Activated CD8-positive, alpha-beta memory T cell treated with anti-CD3 and anti-CD28 coated beads, Interleukin-2, amount 50 U/mL, for 4 hours (primary cell): ENCODE data around the gene AOPEP.
A peak's percentile ranks its signal among the peaks of the same experiment; 100 is the strongest.

Source experiments
- DNase-seq: peaks from one replicate; pipeline ENCODE4 v3.0.0-alpha.2; 2020

AOPEP gene

GRCh38 chr9:94726495-94727191, at the start of gene AOPEP:
Gene AOPEP, plus strand, starts transcription at chr9:94726699. Its CDS starts 33,085 bp downstream, at chr9:94759784.
- peak; percentile 100 for DNase-seq

DNA sequence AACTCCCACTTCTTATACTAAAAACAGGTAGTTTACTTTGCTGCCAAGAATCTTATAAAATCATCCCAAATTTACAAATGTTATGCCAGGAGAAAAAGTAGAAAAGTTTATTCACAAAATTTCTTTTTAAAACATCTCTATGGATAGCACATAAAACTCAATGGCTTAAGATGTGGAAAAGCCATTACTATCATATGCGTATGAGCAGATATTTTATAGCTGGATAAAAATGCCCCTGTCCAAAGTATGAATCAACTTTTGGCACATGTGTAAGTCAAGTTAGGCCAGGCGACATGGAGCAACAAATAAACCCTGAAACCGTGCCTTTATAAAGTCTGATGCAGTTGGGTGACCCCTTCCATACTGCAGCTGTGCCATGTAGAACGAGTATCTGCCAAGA, 48.6 kb upstream of the AOPEP start:
- DNase-seq: no peak

- DNase-seq: no peak
Measured at GRCh38 chr9:94679587-94679986, 46.9 kb upstream of the AOPEP start.

- no peak for DNase-seq
Measured at GRCh38 chr9:94680020-94680419, 46.5 kb upstream of the AOPEP start.

DNA sequence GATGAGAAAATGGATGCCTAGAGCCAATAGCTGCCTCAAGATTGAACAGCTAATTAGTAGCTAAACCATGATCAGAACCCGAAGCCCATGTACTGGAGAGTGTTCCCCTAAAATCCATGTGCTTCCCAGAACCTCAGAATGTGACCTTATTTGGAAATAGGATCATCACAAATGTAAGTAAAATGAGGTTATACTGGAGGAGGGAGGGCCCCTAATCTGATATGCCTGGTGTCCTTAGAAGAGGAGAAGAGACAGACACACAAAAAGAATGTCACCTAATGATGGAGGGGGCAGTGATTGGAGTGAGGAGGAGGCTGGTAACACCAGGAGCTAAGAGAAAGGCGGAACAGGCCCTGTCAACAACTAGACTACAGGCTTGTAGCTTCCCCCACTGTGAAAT, 45.9 kb upstream of the AOPEP start:
- DNase-seq: no peak

DNA sequence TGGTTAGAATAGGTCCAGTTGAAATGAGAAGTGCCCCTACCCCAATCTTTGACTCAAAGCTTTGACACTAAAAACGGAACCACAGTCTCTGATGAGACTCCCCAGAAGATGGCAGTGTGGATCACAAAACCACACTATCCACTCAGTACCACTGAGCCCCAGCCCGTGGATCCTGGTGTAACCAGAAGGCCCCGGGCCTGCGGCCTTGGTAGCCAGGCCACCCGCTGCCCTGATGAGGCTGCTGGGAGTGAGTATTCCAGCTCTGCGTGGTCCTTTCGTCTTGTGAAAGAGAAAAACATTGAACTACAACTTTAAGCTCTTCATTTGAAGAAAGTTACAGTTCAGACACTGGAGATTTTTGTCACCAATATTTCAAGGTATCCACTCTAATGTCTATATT, 45.0 kb upstream of the AOPEP start:
- DNase-seq: peak; percentile 51

DNA sequence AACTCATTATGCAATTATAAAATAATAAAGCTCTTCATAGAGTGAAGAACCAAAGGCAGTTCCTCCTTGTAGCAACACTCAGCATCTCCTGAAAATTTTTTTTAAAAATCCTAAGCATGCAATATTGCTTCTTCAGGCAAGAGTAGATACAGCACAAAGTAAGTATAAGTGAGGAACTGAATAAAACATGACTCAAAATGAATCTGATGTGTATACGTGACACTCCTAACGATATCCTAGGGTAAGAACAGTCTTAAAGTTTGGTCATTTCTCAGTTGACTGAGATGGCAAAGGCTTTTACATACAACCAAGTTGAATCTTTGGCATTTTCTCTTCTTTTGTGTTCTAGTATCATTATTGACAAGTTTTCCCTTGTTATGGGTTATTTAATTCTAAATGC, 41.1 kb upstream of the AOPEP start:
- no peak for DNase-seq

- no peak for DNase-seq
Measured at GRCh38 chr9:94687451-94687850, 39.0 kb upstream of the AOPEP start.

DNA sequence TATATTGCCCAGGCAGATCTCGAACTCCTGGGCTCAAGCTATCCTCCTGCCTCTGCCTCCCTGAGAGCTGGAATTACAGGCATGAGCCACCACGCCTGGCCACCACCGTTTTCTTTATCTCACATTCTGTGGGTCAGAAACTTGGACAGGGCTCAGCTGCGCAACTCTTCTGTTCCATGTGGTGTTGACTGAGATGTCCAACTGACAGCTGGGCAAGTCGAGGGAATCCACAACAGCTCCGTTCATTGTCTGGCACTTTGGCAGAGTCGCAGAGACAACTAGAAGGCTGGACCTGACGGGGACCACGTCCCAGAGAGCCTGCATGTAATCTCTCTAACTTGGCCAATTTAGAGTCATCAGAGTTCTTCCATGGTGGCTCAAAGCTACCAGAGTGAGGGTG, 36.2 kb upstream of the AOPEP start:
- no peak for DNase-seq

GRCh38 chr9:94692601-94693000, 33.9 kb upstream of the AOPEP start:
- DNase-seq: no peak

GRCh38 chr9:94693485-94694204, 32.9 kb upstream of the AOPEP start:
- DNase-seq: no peak

DNA sequence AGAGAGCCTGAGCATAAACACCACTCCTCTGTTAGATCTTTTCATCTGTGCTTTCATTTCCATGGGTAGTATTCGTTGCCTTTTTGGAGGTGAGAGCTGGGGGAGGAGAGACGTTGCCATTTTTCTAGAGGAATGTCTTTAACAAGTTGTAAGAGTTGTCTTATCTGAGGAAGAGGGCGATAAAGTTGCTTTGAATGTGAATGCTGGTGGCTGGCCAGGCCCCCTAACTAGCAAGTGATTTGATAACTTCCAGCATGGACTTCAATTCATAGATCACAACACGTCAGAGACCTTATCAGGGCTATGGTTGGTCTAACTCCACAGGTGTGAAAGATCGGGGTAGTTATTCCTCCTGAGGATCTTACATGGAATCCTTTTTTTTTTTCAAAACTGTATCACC, 30.0 kb upstream of the AOPEP start:
- no peak for DNase-seq

DNA sequence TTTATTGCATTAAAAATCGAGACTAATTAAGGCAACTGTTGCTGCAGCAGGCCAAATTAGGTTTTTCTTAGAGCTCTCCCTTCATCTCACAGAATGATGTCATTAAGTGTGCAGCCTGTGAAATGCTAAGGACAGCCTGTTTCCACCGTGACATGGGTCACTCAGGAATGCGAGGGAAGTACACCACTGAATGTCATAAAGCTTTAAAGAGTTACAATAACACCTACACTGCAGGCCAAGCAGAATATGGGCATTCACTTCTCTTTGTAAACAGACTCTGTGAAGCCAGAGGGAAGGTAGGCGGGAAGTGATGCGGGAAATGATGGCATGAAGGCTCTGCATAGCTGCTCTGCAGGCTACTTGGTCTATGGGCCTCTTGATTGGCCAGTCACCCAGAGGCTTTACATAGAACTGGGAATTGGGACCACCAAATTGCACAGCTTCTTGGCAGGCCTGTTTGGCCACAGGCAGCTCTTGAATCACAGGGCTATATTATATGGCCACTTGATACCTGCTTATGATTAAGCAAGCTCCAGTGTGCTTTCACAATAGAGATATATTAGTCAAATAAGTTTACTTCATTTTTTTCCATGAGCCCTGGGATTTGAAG, 28.4 kb upstream of the AOPEP start:
- DNase-seq: no peak

- no peak for DNase-seq
Measured at GRCh38 chr9:94699715-94700373, 26.7 kb upstream of the AOPEP start.

GRCh38 chr9:94700445-94700844, 26.1 kb upstream of the AOPEP start:
- DNase-seq: no peak

DNA sequence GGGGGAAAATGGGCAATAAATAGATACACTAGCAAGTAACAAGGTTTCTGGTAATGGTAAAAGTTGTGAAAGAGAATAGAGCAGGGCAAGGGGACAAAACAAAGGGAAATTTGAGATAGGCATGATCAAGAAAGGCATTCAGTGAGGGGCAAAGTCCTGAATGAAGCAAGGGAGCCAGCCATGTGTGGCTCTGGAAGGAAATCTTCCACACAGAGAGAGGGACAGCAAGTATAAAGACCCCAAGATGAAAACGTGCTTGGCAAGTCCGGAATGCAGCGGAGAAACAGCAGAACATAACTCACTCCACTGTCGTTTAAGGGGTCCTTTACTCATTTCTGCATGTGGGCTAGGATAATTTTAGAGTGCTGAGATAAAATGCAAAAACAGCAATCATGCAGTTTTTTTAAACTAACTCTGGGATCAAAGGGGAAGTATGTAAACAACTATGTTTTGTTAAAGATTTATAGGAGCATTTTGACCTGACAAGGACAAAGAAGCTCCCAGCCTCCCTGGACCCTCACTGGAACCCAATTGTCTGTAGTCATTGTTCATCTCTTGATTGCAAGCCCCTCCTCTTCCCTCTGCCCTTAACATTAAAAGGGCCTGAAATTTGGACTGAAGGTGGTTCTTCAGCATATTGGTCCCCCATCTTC, 22.9 kb upstream of the AOPEP start:
- no peak for DNase-seq

DNA sequence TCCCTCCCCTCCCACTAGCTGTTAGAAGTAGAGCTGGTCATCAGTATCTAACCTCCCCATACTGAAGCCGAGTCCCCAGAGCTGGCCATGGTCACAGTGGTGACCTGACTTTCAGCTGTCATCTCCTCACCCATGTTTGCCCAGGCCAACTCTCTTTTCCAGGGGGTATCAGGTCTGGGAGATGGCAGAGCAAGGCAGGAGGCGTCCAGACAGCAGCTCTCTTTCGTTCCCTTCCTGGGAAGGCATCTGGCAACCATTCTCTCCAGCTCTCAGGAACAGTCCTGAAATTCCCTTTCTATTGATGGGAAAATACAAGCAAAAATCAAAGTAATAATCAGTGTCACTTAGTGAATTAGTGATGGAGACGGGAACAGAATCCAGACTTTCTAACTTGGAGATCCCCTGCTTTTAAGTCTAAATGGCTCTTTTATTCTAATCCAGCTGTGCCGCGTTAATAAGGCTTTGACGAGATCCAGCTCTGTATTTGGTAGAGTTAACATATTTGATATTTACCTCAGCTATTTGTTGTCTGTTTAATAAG, 21.3 kb upstream of the AOPEP start:
- no peak for DNase-seq

- no peak for DNase-seq
Measured at GRCh38 chr9:94706922-94707321, 19.6 kb upstream of the AOPEP start.

DNA sequence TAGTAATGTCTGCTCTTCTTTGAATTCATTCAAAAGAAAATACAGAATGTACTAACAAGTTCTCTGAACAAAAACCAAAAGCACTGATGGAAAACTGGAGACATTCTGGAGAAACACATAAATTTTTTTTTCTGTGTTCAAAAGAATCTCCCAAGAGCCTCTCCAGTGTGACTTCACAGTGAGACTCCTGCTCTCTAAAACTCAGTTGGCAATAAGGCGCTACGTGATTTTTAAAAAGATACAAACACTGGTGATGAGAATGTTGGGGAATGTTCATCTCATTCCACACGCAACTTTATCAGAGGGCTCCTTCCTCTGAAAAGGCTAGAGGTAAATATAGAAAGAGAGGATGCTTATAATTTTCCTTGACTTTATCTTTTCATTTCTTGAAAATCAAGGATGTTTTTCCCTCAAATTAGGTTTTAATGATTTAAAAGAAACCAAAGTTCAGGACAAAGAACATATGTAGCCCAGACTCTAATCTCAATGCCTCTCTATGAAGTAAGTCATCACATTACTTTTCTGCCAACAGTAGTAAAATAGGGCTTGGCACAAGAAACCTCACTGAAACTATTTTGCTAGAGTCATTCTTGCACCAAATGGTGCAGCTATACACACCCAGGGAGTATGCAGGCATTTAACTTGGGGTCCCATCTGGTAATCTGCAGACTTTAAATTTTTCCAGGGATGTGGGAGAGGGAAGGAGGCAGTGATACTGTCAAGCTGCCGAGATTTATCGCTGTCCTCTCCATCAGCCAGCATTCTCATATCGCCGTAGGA, 12.9 kb upstream of the AOPEP start:
- DNase-seq: no peak

DNA sequence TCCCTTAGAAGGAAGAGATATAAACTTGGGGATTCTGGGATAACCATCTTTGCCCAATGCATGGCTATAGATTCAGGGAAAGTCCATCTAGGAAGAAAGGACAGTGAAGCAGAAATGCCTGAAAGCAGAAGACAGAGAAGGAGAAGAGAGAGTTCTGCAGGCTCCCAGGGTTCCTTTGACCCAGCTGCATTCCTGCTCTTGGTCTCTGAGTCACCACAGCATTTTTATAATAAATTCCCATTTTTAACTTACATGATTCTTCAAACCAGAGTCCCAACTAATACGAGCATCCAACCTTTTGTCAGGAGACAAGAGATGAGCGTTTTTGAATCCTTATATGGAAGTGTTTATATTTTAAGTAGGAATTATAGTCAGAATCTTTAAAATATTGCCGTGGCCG, 12.0 kb upstream of the AOPEP start:
- DNase-seq: no peak

DNA sequence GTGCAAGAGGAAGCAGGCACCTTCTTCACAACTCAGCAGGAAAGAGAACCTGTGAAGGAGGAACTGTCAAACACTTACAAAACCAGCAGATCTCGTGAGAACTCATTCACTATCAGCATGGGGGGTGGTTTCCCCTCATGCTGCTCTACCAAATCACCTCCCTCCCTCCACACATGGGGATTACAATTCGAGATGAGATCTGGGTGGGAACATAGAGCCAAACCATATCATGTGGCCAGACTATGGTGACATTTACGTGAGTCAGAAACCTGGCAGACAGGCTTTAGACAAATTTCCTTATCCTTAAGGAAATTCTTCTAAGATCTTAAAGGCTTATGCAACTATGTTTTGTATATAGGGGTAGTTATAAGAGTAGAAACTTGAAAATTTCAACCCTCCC, 8.7 kb upstream of the AOPEP start:
- no peak for DNase-seq

GRCh38 chr9:94718936-94719335, 7.6 kb upstream of the AOPEP start:
- no peak for DNase-seq
